Aorta (tissue), 5 donors: ENCODE results near the gene STAT5A. TPM values are rescaled to one million over a fixed set of nuclear protein-coding genes. Genes with fewer than 3 reads are reported as not detected.
"Not testable (repeated sequence)": the region's sequence is repeated elsewhere in the genome, so short reads cannot be mapped to it uniquely, and the experiment has no call there.

Experiments
- ATAC-seq: fragments of 200-7000 bp; cut with Tn5 transposase; one replicate; pipeline ENCODE4 v1.9.1; 2022; ENCODE audit warnings: moderate library complexity; ENCODE audit not compliant: low FRiP score
- DNase-seq, 2 donors: peaks; one replicate each; pipeline ENCODE4 v3.0.0-alpha.2; 2020
- H3K27ac ChIP-seq, 2 donors: one replicate each; pipeline ENCODE4 v1.5.1; 2013; ENCODE audit warnings: low read length in 2 of 2, mild to moderate bottlenecking in 2 of 2, moderate library complexity in 2 of 2, control low read depth in 1 of 2, inconsistent platforms in 1 of 2, low read depth in 1 of 2
- H3K27me3 ChIP-seq, 2 donors: one replicate each; pipeline ENCODE4 v1.6.1; 2013; ENCODE audit warnings: control low read depth in 1 of 2, low read length in 1 of 2, mild to moderate bottlenecking in 1 of 2, moderate library complexity in 1 of 2; ENCODE audit not compliant: insufficient read depth in 2 of 2, control insufficient read depth in 1 of 2
- H3K36me3 ChIP-seq, 2 donors: one replicate each; pipeline ENCODE4 v1.6.1; 2013; ENCODE audit warnings: control low read depth in 1 of 2, low read length in 1 of 2, mild to moderate bottlenecking in 1 of 2; ENCODE audit not compliant: insufficient read depth in 2 of 2, control insufficient read depth in 1 of 2
- H3K4me1 ChIP-seq, 2 donors: one replicate each; pipeline ENCODE4 v1.6.1; 2013; ENCODE audit warnings: low read length in 2 of 2, control low read depth in 1 of 2, mild to moderate bottlenecking in 1 of 2, moderate library complexity in 1 of 2; ENCODE audit not compliant: insufficient read depth in 2 of 2, control insufficient read depth in 1 of 2
- H3K4me3 ChIP-seq, 2 donors: one replicate each; pipeline ENCODE4 v1.5.1; 2013; ENCODE audit warnings: low read length in 2 of 2, control low read depth in 1 of 2, mild to moderate bottlenecking in 1 of 2
- H3K9me3 ChIP-seq: one replicate; pipeline ENCODE4 v1.6.1; 2013; ENCODE audit warnings: mild to moderate bottlenecking, low read length; ENCODE audit not compliant: control insufficient read depth
- WGBS, 2 donors: extraction: QIAGEN DNeasy Blood & Tissue Kit; methylation state at CpG; one replicate each; pipeline ENCODE4 v1.1.7; 2013; 5-methylcytosine and 5-hydroxymethylcytosine counted together
- intact Hi-C, 2 donors: fragments of 100-400 bp; cut with DNase I; formaldehyde crosslinking; loops; one replicate each; pipeline versions ENCODE4 v1.14.2 to v1.15.0; 2022
- polyA plus RNA-seq, 2 donors: library from polyadenylated mRNA; stranded (reverse); fragments of 200-250 nt; gene quantifications; one replicate each; pipeline ENCODE4 v1.2.3, GENCODE V29; 2013
- total RNA-seq, 2 donors: library from RNA; stranded (reverse); fragmentation: NEBNext Ultra II Directional; extraction: Animal tissue kit (Norgen Biotek cat#: 25700); gene quantifications; one replicate each; pipeline ENCODE4 v1.2.1, GENCODE V29; 2021
- donor health status: healthy with polysubstance abuse.
- donor health status: Bipolar disorder and iron deficiency.
- donor health status: DM: no; HTN: no; CAD: no.
- donor health status: DM: no; HTN: no; CAD: no.
- donor health status: DM: yes; HTN: yes; CAD: no.

The STAT5A gene
- total and polyA plus RNA-seq, 4 donors = 10.9 to 63.2 (median 31.4) TPM

GRCh38 chr17:42313389-42313772 lies 25.1 kb downstream of the STAT5A start:
- Histone ChIP-seq H3K4me1 (no peaks in the 10 kb centered on the region), H3K27me3 (no peaks in the 10 kb centered on the region), H3K9me3 (no peaks in the 10 kb centered on the region), H3K27ac (no peak overlapping the region), H3K4me3 (no peak overlapping the region), H3K36me3 (peaks cover 0 to 5% of the 10 kb centered on the region in 2 donors)
- intact Hi-C loops = no loop called here
- no peak for ATAC-seq
- peak in 1 of 2 donors; percentile 40 for DNase-seq
- WGBS, 2 donors = 85 to 89% methylated on average over 4 of the region's 4 CpGs

GRCh38 chr17:42313773-42314566 lies 25.7 kb downstream of the STAT5A start:
- Histone ChIP-seq H3K27me3 (no peaks in the 10 kb centered on the region), H3K36me3 (peaks cover 0 to 5% of the 10 kb centered on the region in 2 donors), H3K27ac (no peak overlapping the region), H3K9me3 (no peaks in the 10 kb centered on the region), H3K4me3 (no peak overlapping the region), H3K4me1 (no peaks in the 10 kb centered on the region)
- intact Hi-C loops = no loop called here
- DNase-seq (peak in 1 of 2 donors; percentile 52), ATAC-seq (no peak)
- WGBS, 2 donors = 73 to 79% methylated on average over 14 of the region's 14 CpGs

GRCh38 chr17:42315402-42316156 lies 27.3 kb downstream of the STAT5A start:
- H3K4me1 ChIP-seq = no peaks in the 10 kb centered on the region
- 84 to 87% methylated on average over 10 of the region's 10 CpGs for WGBS, 2 donors
- no peaks in the 10 kb centered on the region for H3K27me3 ChIP-seq
- DNase-seq = peak in 1 of 2 donors; percentile 49
- no peak overlapping the region for H3K27ac ChIP-seq
- peaks cover 0 to 5% of the 10 kb centered on the region in 2 donors for H3K36me3 ChIP-seq
- intact Hi-C loops = no loop called here
- ATAC-seq = no peak
- no peaks in the 10 kb centered on the region for H3K9me3 ChIP-seq
- no peak overlapping the region for H3K4me3 ChIP-seq

- Histone ChIP-seq H3K9me3 (no peaks in the 10 kb centered on the region), H3K36me3 (peaks cover 0 to 7% of the 10 kb centered on the region in 2 donors), H3K27ac (no peak overlapping the region), H3K4me3 (no peak overlapping the region), H3K27me3 (no peaks in the 10 kb centered on the region), H3K4me1 (no peaks in the 10 kb centered on the region)
- ATAC-seq (no peak), DNase-seq (no peak)
- WGBS, 2 donors = 88 to 91% methylated on average over 4 of the region's 4 CpGs
- intact Hi-C loops = no loop called here
Observed at GRCh38 chr17:42316755-42317154, 28.5 kb downstream of the STAT5A start.

GRCh38 chr17:42317266-42317845 lies 29.1 kb downstream of the STAT5A start:
- H3K27me3 ChIP-seq = no peaks in the 10 kb centered on the region
- ATAC-seq = no peak
- H3K36me3 ChIP-seq = peaks cover 0 to 7% of the 10 kb centered on the region in 2 donors
- H3K9me3 ChIP-seq = no peaks in the 10 kb centered on the region
- no peaks in the 10 kb centered on the region for H3K4me1 ChIP-seq
- H3K4me3 ChIP-seq = no peak overlapping the region
- WGBS, 2 donors = 55 to 64% methylated on average over 5 of the region's 5 CpGs
- DNase-seq = no peak
- intact Hi-C loops = no loop called here
- H3K27ac ChIP-seq = no peak overlapping the region

GRCh38 chr17:42317967-42318366 lies 29.7 kb downstream of the STAT5A start:
- 91 to 96% methylated on average over 6 of the region's 6 CpGs for WGBS, 2 donors
- H3K4me3 ChIP-seq, H3K4me1 ChIP-seq, ATAC-seq, H3K27me3 ChIP-seq, intact Hi-C loops, H3K9me3 ChIP-seq, DNase-seq, H3K27ac ChIP-seq, H3K36me3 ChIP-seq: not testable (repeated sequence)

- H3K27ac ChIP-seq = no peak overlapping the region
- peak in 1 of 2 donors; percentile 12 for DNase-seq
- H3K27me3 ChIP-seq = no peaks in the 10 kb centered on the region
- H3K9me3 ChIP-seq = no peaks in the 10 kb centered on the region
- peaks cover 0 to 7% of the 10 kb centered on the region in 2 donors for H3K36me3 ChIP-seq
- intact Hi-C loops = loop anchor here in 1 of 2 donors (5.0 kb wide), 1 partner anchor 66 kb away; the partner anchor contains the start of gene STAT3
- no peak for ATAC-seq
- no peak overlapping the region for H3K4me3 ChIP-seq
- no peaks in the 10 kb centered on the region for H3K4me1 ChIP-seq
- 79 to 83% methylated on average over 4 of the region's 4 CpGs for WGBS, 2 donors
Observed at GRCh38 chr17:42321555-42321954, 33.3 kb downstream of the STAT5A start.

GRCh38 chr17:42322382-42323267 lies 34.3 kb downstream of the STAT5A start:
- 42 to 54% methylated on average over 10 of the region's 10 CpGs for WGBS, 2 donors
- Histone ChIP-seq H3K4me3 (no peak overlapping the region), H3K9me3 (no peaks in the 10 kb centered on the region), H3K27ac (peak overlapping the region in 1 of 2 donors; percentile 4), H3K36me3 (peaks cover 0 to 5% of the 10 kb centered on the region in 2 donors), H3K27me3 (no peaks in the 10 kb centered on the region), H3K4me1 (no peaks in the 10 kb centered on the region)
- intact Hi-C loops = loop anchor here (2.0 to 5.0 kb wide), 3 partner anchors 65 to 204 kb away; partner anchors contain the start of gene STAT3 (in 1 of the 2)
- ATAC-seq (peak; percentile 90), DNase-seq (peak; percentile 94 to 97)
